ENCODE results near the gene SUGCT. TPM values are rescaled to one million over a fixed set of nuclear protein-coding genes. Genes with fewer than 3 reads are reported as not detected.

The SUGCT gene
- total RNA-seq, 1 donor from 2014 or later, result 7.1 TPM

- H3K4me1 Mint-ChIP-seq (ENCODE audit: unreplicated experiment), result peaks cover 12% of the 10 kb centered on the region
- no peak for DNase-seq (ENCODE audit: extremely low spot score, unreplicated experiment)
- H3K27ac Mint-ChIP-seq, result no peak overlapping the region
- no peaks in the 10 kb centered on the region for H3K27me3 Mint-ChIP-seq
- peaks cover 8% of the 10 kb centered on the region for H3K36me3 Mint-ChIP-seq
- TF ChIP-seq CTCF (conservative IDR thresholded peaks at IDR 0.05), result no peak
- peaks cover 30% of the 10 kb centered on the region for H3K9me3 Mint-ChIP-seq
- H3K4me3 Mint-ChIP-seq, result no peak overlapping the region
These were observed 707.8 kb downstream of the SUGCT start for GRCh38 chr7:40842641-40843040.

DNA sequence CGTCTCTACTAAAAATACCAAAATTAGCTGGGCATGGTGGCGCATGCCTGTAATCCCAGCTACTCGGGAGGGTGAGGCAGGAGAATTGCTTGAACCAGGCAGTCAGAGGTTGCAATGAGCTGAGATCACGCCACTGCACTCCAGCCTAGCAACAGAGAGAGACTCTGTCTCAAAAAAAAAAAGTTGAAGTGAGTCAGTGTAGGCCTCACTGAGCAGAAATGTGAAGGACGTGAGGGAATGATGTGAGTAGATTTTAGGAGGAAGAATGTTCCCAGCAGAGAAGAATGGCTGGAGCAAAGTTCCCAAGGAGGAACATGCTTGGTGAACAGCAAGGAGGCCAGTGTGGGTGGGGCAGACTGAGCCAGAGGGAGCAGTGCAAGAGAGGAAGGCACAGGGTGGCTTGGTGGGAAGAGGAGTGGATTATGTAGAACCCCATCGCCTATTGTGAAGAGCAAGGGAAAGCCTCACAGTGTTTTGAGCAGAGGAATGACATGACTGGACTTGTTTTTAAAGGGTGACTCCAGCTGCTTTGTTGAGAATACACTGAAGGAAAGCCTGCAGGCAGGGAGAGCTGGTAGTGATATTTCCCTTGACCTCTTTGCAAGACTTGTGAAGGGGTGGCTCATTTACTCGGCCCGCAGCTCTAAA lies 708.7 kb downstream of the SUGCT start:
- H3K27me3 Mint-ChIP-seq, result no peaks in the 10 kb centered on the region
- H3K4me3 Mint-ChIP-seq, result no peak overlapping the region
- peaks cover 30% of the 10 kb centered on the region for H3K9me3 Mint-ChIP-seq
- peaks cover 8% of the 10 kb centered on the region for H3K36me3 Mint-ChIP-seq
- peaks cover 12% of the 10 kb centered on the region for H3K4me1 Mint-ChIP-seq (ENCODE audit: unreplicated experiment)
- TF ChIP-seq CTCF (conservative IDR thresholded peaks at IDR 0.05), result no peak
- no peak overlapping the region for H3K27ac Mint-ChIP-seq
- DNase-seq (ENCODE audit: extremely low spot score, unreplicated experiment), result no peak

DNA sequence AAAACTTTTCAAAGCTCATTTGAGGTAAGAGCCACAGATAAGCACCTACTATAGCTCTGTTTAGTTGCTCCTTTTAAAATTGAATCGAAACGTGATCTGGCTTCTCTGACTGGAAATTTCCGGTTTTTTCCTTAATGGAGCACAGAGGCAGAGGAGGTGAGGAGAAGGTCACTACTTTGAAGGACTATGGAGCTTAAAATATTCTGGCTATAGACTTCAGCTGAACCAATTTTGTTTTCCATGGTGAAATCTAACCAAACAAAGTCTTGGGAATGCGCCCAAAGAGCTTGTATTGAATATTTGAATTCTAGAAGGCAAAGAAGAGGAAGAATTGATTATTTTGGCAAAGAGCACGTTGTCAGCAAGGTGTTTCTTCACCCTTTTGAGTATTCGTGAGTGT lies 711.1 kb downstream of the SUGCT start:
- Mint-ChIP-seq H3K27ac (no peak overlapping the region), H3K4me1 (ENCODE audit: unreplicated experiment) (peaks cover 12% of the 10 kb centered on the region), H3K9me3 (peaks cover 21% of the 10 kb centered on the region), H3K4me3 (no peak overlapping the region), H3K27me3 (no peaks in the 10 kb centered on the region), H3K36me3 (peaks cover 8% of the 10 kb centered on the region)
- TF ChIP-seq CTCF (conservative IDR thresholded peaks at IDR 0.05), result no peak
- no peak for DNase-seq (ENCODE audit: extremely low spot score, unreplicated experiment)

DNA sequence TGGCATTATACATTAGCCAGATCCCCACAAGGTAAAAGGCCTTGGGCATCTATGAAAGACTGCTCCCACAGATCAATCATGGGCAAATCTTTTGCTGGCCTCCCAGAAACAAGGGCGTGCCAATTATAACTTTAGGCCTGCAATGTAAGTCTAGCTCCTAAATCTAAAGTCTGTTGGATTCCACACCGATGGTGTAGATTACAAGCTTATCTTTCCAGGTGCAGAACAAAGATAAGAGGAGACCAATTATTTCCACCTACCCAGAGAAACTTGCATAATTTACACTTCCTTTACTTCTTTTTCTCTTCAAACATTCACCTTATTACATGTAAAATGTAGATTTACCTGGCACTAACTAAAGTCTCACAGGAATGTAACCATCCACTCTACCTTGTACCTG lies 713.1 kb downstream of the SUGCT start:
- Mint-ChIP-seq H3K36me3 (peaks cover 6% of the 10 kb centered on the region), H3K27me3 (no peaks in the 10 kb centered on the region), H3K4me3 (no peak overlapping the region), H3K4me1 (ENCODE audit: unreplicated experiment) (peaks cover 12% of the 10 kb centered on the region), H3K9me3 (peaks cover 15% of the 10 kb centered on the region), H3K27ac (no peak overlapping the region)
- no peak for DNase-seq (ENCODE audit: extremely low spot score, unreplicated experiment)
- no peak for TF ChIP-seq CTCF (conservative IDR thresholded peaks at IDR 0.05)

DNA sequence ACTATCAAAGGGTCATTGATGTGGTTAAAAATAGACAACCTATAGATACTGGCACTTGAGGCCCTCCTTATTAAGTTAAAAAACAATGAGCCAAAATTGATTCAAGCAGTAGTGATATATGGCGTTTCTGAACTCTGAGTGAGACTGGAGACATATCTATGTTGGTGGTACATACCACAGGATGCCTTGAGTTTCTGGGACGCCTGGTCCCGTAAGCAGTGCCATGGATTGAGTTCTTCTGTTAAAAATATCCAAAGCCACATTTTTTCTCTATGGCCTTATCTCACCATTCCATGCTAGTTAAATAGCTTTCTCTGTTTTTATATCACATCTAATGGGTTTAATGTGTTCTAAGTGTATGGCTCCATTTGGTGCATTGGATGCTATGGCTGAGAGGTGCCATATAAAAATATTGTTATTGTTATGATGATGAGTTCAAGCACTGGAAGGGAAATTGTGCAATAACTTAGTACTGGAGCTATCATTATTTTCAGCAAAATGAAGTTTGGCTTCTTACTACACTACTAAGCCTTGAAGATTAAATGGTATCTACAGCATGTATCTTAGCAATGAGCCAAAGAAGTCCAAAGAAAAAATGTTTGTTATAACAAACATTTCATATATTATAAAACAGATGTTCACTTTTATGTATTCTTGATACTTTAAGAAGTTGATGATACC lies 713.9 kb downstream of the SUGCT start:
- no peaks in the 10 kb centered on the region for H3K27me3 Mint-ChIP-seq
- TF ChIP-seq CTCF (conservative IDR thresholded peaks at IDR 0.05), result no peak
- DNase-seq (ENCODE audit: extremely low spot score, unreplicated experiment), result no peak

More for the DNA sequence above, 713.9 kb downstream of the SUGCT start:
- Mint-ChIP-seq H3K36me3 (peaks cover 1% of the 10 kb centered on the region), H3K4me1 (ENCODE audit: unreplicated experiment) (peaks cover 8% of the 10 kb centered on the region), H3K27ac (no peak overlapping the region), H3K9me3 (peaks cover 9% of the 10 kb centered on the region), H3K4me3 (no peak overlapping the region)

Measured in type B pancreatic cell (in vitro differentiated cells).